HepG2 (cell line): ENCODE results near the gene OTOP1. TPM values are rescaled to one million over a fixed set of nuclear protein-coding genes. Genes with fewer than 3 reads are reported as not detected.

Source experiments
- ATAC-seq: fragments of 200-7000 bp; cut with Tn5 transposase; 3 replicates; pipeline ENCODE4 v1.9.1; 2020; ENCODE audit warnings: mild to moderate bottlenecking, moderate library complexity
- BruUV-seq: library from RNA; stranded (reverse); fragments of 400-500 nt; replicated peaks from 2 replicates; lab custom pipeline; 2021; lab: Mats Ljungman, UMichigan
- CTCF ChIA-PET: fragments of 300-600 bp; formaldehyde crosslinking; extraction: SDS; loops from one replicate; lab custom pipeline; 2021; ENCODE audit warnings: low total read pairs, inconsistent platforms, low intra/inter-chr PET ratio; lab: Yijun Ruan, JAX
- POLR2A ChIA-PET: fragments of 350-600 bp; sonication (Branson Sonifier 250); formaldehyde crosslinking; loops from one replicate; lab custom pipeline; 2020; ENCODE audit warnings: antibody characterized with exemption, inconsistent platforms; lab: Yijun Ruan, JAX
- DNase-seq: peaks from one replicate; pipeline ENCODE4 v3.0.0-alpha.2; 2015; ENCODE audit warnings: low spot score
- FAIRE-seq: peaks from 3 replicates; lab custom pipeline; 2011; peaks lifted over from hg19 to GRCh38; lab: Jason Lieb, UNC
- H2AFZ ChIP-seq: one replicate; pipeline ENCODE4 v1.6.1; 2011; ENCODE audit warnings: low read length, inconsistent platforms
- H3K27ac ChIP-seq: fragments of 300-600 bp; 3 replicates; pipeline ENCODE4 v1.8.0; 2011; ENCODE audit warnings: mixed run types, mild to moderate bottlenecking, mixed read lengths, low read length, inconsistent platforms; ENCODE audit not compliant: insufficient read depth; ENCODE audit errors: extremely low read length
- H3K27me3 ChIP-seq, 2 experiments: fragments of 200-600 bp in 1 of 2; 2 replicates in 1 of 2; 3 replicates in 1 of 2; pipeline versions ENCODE4 v1.6.0 to v1.8.0; 2011; ENCODE audit warnings: low read length in 2 of 2, mild to moderate bottlenecking in 2 of 2, moderate library complexity in 2 of 2, inconsistent platforms in 1 of 2; ENCODE audit not compliant: insufficient read depth in 2 of 2, control insufficient read depth in 1 of 2
- H3K36me3 ChIP-seq, 2 experiments: fragments of 200-600 bp in 1 of 2; replicated peaks in 1 of 2; 2 replicates in 1 of 2; 3 replicates in 1 of 2; pipeline versions ENCODE4 v1.5.1 to v1.8.0; 2011; ENCODE audit warnings: low read length in 2 of 2, inconsistent platforms in 1 of 2; ENCODE audit not compliant: insufficient read depth in 2 of 2, control insufficient read depth in 1 of 2
- H3K4me1 ChIP-seq: 2 replicates; pipeline ENCODE4 v1.5.1; 2012; ENCODE audit warnings: low read length, inconsistent platforms; ENCODE audit not compliant: insufficient read depth
- H3K4me2 ChIP-seq: 2 replicates; pipeline ENCODE4 v1.6.0; 2011; ENCODE audit warnings: low read depth, low read length, inconsistent platforms
- H3K4me3 ChIP-seq, 3 experiments: fragments of 200-600 bp in 1 of 3; sonication (generic), shearing (Covaris generic) in 1 of 3; replicated peaks in 1 of 3; 2 replicates each; pipeline ENCODE4 v1.5.1; 2011 to 2016; ENCODE audit warnings: low read length in 3 of 3, inconsistent platforms in 2 of 3, low read depth in 2 of 3, mild to moderate bottlenecking in 2 of 3, control low read depth in 1 of 3, mixed read lengths in 1 of 3; ENCODE audit not compliant: insufficient read depth in 1 of 3
- H3K79me2 ChIP-seq: one replicate; pipeline ENCODE4 v1.6.1; 2011; ENCODE audit warnings: low read length, inconsistent platforms; ENCODE audit not compliant: insufficient read depth
- H3K9ac ChIP-seq: 2 replicates; pipeline ENCODE4 v1.6.0; 2011; ENCODE audit warnings: mild to moderate bottlenecking, low read depth, low read length, inconsistent platforms; ENCODE audit not compliant: insufficient read depth
- H3K9me3 ChIP-seq: 2 replicates; pipeline ENCODE4 v1.5.1; 2012; ENCODE audit warnings: mild to moderate bottlenecking, low read length
- H4K20me1 ChIP-seq: 2 replicates; pipeline ENCODE4 v1.6.0; 2011; ENCODE audit warnings: inconsistent platforms, mild to moderate bottlenecking, low read length, moderate library complexity; ENCODE audit not compliant: insufficient read depth
- BORCS8-MEF2B ChIP-seq: sonication (generic); formaldehyde crosslinking; IDR thresholded peaks from 2 replicates; pipeline ENCODE4 v1.8.0; 2022; ENCODE audit warnings: mild to moderate bottlenecking, missing genetic modification reagents
- CHCHD3 ChIP-seq: sonication (generic); formaldehyde crosslinking; IDR thresholded peaks from 2 replicates; pipeline ENCODE4 v1.8.0; 2022; ENCODE audit warnings: mild to moderate bottlenecking, missing genetic modification reagents, moderate library complexity
- E2F2 ChIP-seq: sonication (generic); formaldehyde crosslinking; IDR thresholded peaks from 2 replicates; pipeline ENCODE4 v1.4.0; 2020; ENCODE audit warnings: missing genetic modification reagents, borderline replicate concordance
- FOSL2 ChIP-seq: sonication (generic); formaldehyde crosslinking; IDR thresholded peaks from 2 replicates; pipeline ENCODE4 v1.4.0; 2020; ENCODE audit warnings: missing genetic modification reagents
- FOXK1 ChIP-seq: sonication (generic); formaldehyde crosslinking; IDR thresholded peaks from 2 replicates; pipeline ENCODE4 v1.4.0; 2020; ENCODE audit warnings: low read depth, missing genetic modification reagents, borderline replicate concordance
- GATAD1 ChIP-seq: IDR thresholded peaks from 2 replicates; pipeline ENCODE4 v1.6.1; 2016; ENCODE audit warnings: missing genetic modification reagents, missing compliant biosample characterization
- HIVEP1 ChIP-seq: sonication (generic); formaldehyde crosslinking; IDR thresholded peaks from 2 replicates; pipeline ENCODE4 v1.4.0; 2020; ENCODE audit warnings: mild to moderate bottlenecking, missing genetic modification reagents
- JARID2 ChIP-seq: sonication (generic); formaldehyde crosslinking; IDR thresholded peaks from 2 replicates; pipeline ENCODE4 v1.8.1; 2023; ENCODE audit warnings: missing genetic modification reagents, inconsistent platforms; ENCODE audit not compliant: insufficient replicate concordance
- KLF12 ChIP-seq: sonication (generic); formaldehyde crosslinking; IDR thresholded peaks from 2 replicates; pipeline ENCODE4 v1.4.0; 2020; ENCODE audit warnings: missing genetic modification reagents, borderline replicate concordance
- MEF2D ChIP-seq: sonication (generic); formaldehyde crosslinking; IDR thresholded peaks from 2 replicates; pipeline ENCODE4 v1.5.1; 2020; ENCODE audit warnings: mild to moderate bottlenecking, missing genetic modification reagents
- NCOR1 ChIP-seq: fragments of 200-600 bp; sonication (generic); IDR thresholded peaks from 2 replicates; pipeline ENCODE4 v1.7.0; 2017; ENCODE audit warnings: antibody characterized with exemption, low read length, borderline replicate concordance
- POGZ ChIP-seq: sonication (generic); formaldehyde crosslinking; IDR thresholded peaks from 2 replicates; pipeline ENCODE4 v1.4.0; 2020; ENCODE audit warnings: mild to moderate bottlenecking, missing genetic modification reagents
- RXRB ChIP-seq: IDR thresholded peaks from 2 replicates; pipeline ENCODE4 v1.6.1; 2016; ENCODE audit warnings: borderline replicate concordance, missing genetic modification reagents, missing compliant biosample characterization
- SMAD3 ChIP-seq: sonication (generic); formaldehyde crosslinking; IDR thresholded peaks from 2 replicates; pipeline ENCODE4 v1.4.0; 2020; ENCODE audit warnings: missing genetic modification reagents
- TAF15 ChIP-seq: fragments of 200-400 bp; formaldehyde crosslinking; IDR thresholded peaks from one replicate; pipeline ENCODE4 v1.6.1; 2018; ENCODE audit warnings: mild to moderate bottlenecking, low read depth, low read length; ENCODE audit not compliant: poor library complexity, severe bottlenecking
- ZFYVE20 ChIP-seq: sonication (generic); formaldehyde crosslinking; IDR thresholded peaks from 2 replicates; pipeline ENCODE4 v1.8.0; 2023; ENCODE audit warnings: low read depth, mild to moderate bottlenecking, moderate library complexity, missing genetic modification reagents, borderline replicate concordance
- ZNF383 ChIP-seq: sonication (generic); formaldehyde crosslinking; IDR thresholded peaks from 2 replicates; pipeline ENCODE4 v1.4.0; 2020; ENCODE audit warnings: missing genetic modification reagents, mild to moderate bottlenecking, borderline replicate concordance
- ZNF720 ChIP-seq: sonication (generic); formaldehyde crosslinking; IDR thresholded peaks from 2 replicates; pipeline ENCODE4 v1.4.0; 2020; ENCODE audit warnings: missing genetic modification reagents
- ZNF75D ChIP-seq: sonication (generic); formaldehyde crosslinking; IDR thresholded peaks from 2 replicates; pipeline ENCODE4 v1.8.1; 2023; ENCODE audit warnings: missing genetic modification reagents, mild to moderate bottlenecking, borderline replicate concordance
- ZNF841 ChIP-seq: sonication (generic); formaldehyde crosslinking; IDR thresholded peaks from 2 replicates; pipeline ENCODE4 v1.8.1; 2023; ENCODE audit warnings: missing genetic modification reagents, borderline replicate concordance
- ZSCAN20 ChIP-seq: sonication (generic); formaldehyde crosslinking; IDR thresholded peaks from 2 replicates; pipeline ENCODE4 v1.4.0; 2020; ENCODE audit warnings: missing genetic modification reagents, mild to moderate bottlenecking, borderline replicate concordance
- ZSCAN21 ChIP-seq: sonication (generic); formaldehyde crosslinking; IDR thresholded peaks from 2 replicates; pipeline ENCODE4 v1.8.0; 2022; ENCODE audit warnings: mild to moderate bottlenecking, missing genetic modification reagents, moderate library complexity, borderline replicate concordance
- WGBS: methylation state at CpG from one replicate; pipeline ENCODE4 v1.1.6; 2017; ENCODE audit warnings: low lambda C conversion rate; 5-methylcytosine and 5-hydroxymethylcytosine counted together
- in situ Hi-C: cut with HindIII; loops from 2 replicates; pipeline ENCODE4 v1.10.0; 2017; ENCODE audit warnings: low pct_unique_long_range_greater_than_20kb; ENCODE audit not compliant: extremely low pct_ligation_motif_present
- intact Hi-C: fragments of 100-400 bp; cut with micrococcal nuclease; formaldehyde crosslinking; loops from one replicate; pipeline ENCODE4 v1.10.0; 2022; ENCODE audit not compliant: unreplicated experiment
- polyA plus RNA-seq, 8 experiments: library from polyadenylated mRNA; depleted of rRNA in 3 of 8; stranded (reverse) in 7 of 8; unstranded in 1 of 8; fragments of >200 nt; fragmentation: Illumina TruSeq in 4 of 8; extraction: Trizol in 4 of 8; gene quantifications; 2 replicates each; pipeline versions ENCODE4 v1.2.1 to v1.2.3, GENCODE V29; 2011 to 2016; ENCODE audit warnings: low read depth in 4 of 8, missing spikeins in 1 of 8, mixed read lengths in 1 of 8; ENCODE audit not compliant: insufficient read depth in 1 of 8
- total RNA-seq, 5 experiments: library from RNA; depleted of rRNA; stranded (reverse); fragments of >200 nt; fragmentation: Illumina TruSeq; extraction: Trizol; gene quantifications; 2 replicates each; pipeline ENCODE4 v1.2.3, GENCODE V29; 2016; ENCODE audit warnings: low read depth in 1 of 5
- TF ChIP-seq, protein P1 (sequence below): sonication (generic); formaldehyde crosslinking; IDR thresholded peaks from 2 replicates; pipeline ENCODE4 v1.5.0; 2020; ENCODE audit warnings: mild to moderate bottlenecking, missing genetic modification reagents

OTOP1 gene
- total and polyA plus RNA-seq, 2 of the 13 experiments (the other 11 are each of a cell fraction or from before 2014, with no cell fraction given), result not detected

DNA sequence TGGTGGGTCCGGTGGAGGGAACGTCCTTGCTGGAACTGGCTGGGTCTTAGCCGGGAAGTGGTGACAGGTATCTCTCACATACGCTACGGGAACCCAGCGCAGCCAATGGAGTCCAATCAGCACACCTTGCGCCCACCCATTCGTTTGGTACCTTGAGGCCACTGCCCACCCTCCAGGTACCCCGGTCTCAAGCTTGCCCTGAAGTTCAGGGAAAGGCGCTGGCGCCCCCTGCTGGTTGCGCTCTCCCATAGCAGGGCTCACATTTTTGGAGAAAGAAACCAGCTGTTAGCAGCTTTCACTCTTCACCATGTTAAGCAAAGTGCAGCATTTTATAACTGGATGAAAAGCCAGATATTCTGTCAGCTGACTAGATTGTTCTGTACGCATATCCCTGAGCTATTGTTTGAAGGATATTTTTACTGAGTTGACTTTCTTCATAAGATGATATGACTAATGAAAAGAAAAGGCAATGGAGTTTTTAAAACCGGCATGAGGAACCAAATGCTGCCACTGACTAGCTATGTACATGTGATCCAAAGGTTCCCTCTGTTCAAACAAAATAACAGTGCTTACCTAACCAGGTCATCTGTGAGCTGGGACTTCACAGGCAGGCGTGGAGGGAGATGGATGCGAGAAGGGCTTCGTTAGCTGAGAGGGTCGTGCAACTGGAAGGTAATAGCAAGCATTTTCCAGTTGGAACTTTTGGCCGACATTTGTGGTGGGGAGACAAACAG is 43.7 kb downstream of the OTOP1 start:
- Histone ChIP-seq H3K4me2 (peak overlapping the region; percentile 82), H3K4me1 (peaks cover 37% of the 10 kb centered on the region), H3K9me3 (no peaks in the 10 kb centered on the region), H4K20me1 (no peaks in the 10 kb centered on the region), H3K9ac (no peak overlapping the region), H3K4me3 (peak overlapping the region in 2 of 3 experiments; percentile 21 to 54; a peak in 3 of 6 replicates), H3K27ac (peak overlapping the region; percentile 36), H3K79me2 (no peaks in the 10 kb centered on the region), H3K27me3 (no peaks in the 10 kb centered on the region; a peak in 1 of 5 replicates), H2AFZ (no peak overlapping the region), H3K36me3 (no peaks in the 10 kb centered on the region)
- POLR2A ChIA-PET, result interaction anchor here (1.1 kb wide), 1 partner anchor 65 kb away, joined by 3 read pairs; the partner anchor contains the start of gene TMEM128
- intact Hi-C loops (no loop called here), in situ Hi-C loops (no loop called here)
- CTCF ChIA-PET, result no interaction called here
- ATAC-seq (peak; percentile 54; the same call in 1 of the 3 replicates), DNase-seq (peak; percentile 57), FAIRE-seq (no peak)
- BruUV-seq, result no TSS peak
- WGBS, result 30% methylated on average over 17 of the region's 19 CpGs
- no peak for TF ChIP-seq HIVEP1 (CRISPR knock-in tag)
- peak; percentile 48; the same call in 1 of the 2 replicates for TF ChIP-seq POGZ (CRISPR knock-in tag)
- peak; percentile 42; the same call in 1 of the 2 replicates for TF ChIP-seq RXRB (CRISPR knock-in tag)
- no peak for TF ChIP-seq ZNF383 (CRISPR knock-in tag)
- no peak for TF ChIP-seq ZSCAN21 (CRISPR knock-in tag)
- no peak for TF ChIP-seq CHCHD3
- no peak for TF ChIP-seq SMAD3 (CRISPR knock-in tag)
- TF ChIP-seq ZNF841 (CRISPR knock-in tag), result no peak
- no peak for TF ChIP-seq FOSL2 (CRISPR knock-in tag)
- no peak for TF ChIP-seq NCOR1
- TF ChIP-seq, protein P1, sequence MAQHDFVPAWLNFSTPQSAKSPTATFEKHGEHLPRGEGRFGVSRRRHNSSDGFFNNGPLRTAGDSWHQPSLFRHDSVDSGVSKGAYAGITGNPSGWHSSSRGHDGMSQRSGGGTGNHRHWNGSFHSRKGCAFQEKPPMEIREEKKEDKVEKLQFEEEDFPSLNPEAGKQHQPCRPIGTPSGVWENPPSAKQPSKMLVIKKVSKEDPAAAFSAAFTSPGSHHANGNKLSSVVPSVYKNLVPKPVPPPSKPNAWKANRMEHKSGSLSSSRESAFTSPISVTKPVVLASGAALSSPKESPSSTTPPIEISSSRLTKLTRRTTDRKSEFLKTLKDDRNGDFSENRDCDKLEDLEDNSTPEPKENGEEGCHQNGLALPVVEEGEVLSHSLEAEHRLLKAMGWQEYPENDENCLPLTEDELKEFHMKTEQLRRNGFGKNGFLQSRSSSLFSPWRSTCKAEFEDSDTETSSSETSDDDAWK (CRISPR knock-in tag), result no peak
- no peak for TF ChIP-seq GATAD1 (CRISPR knock-in tag)
- no peak for TF ChIP-seq MEF2D
- no peak for TF ChIP-seq ZSCAN20 (CRISPR knock-in tag)
- TF ChIP-seq ZNF75D (CRISPR knock-in tag), result no peak
- no peak for TF ChIP-seq ZNF720 (CRISPR knock-in tag)
- TF ChIP-seq JARID2 (CRISPR knock-in tag), result no peak
- no peak for TF ChIP-seq FOXK1 (CRISPR knock-in tag)
- no peak for TF ChIP-seq E2F2
- TF ChIP-seq ZFYVE20 (CRISPR knock-in tag), result no peak
- TF ChIP-seq KLF12 (CRISPR knock-in tag), result no peak
- no peak for TF ChIP-seq TAF15
- no peak for TF ChIP-seq BORCS8-MEF2B (CRISPR knock-in tag)
